HepG2 (cell line): Measurements from ENCODE around the gene PTPA. TPM values are rescaled to one million over a fixed set of nuclear protein-coding genes. Genes with fewer than 3 reads are reported as not detected.

ENCODE experiments used
- KAT8 ChIP-seq: IDR thresholded peaks from 2 replicates; pipeline ENCODE4 v1.6.1; 2016; ENCODE audit warnings: missing genetic modification reagents, missing compliant biosample characterization
- MLLT10 ChIP-seq: sonication (generic); formaldehyde crosslinking; IDR thresholded peaks from 2 replicates; pipeline ENCODE4 v1.4.0; 2020; ENCODE audit warnings: missing genetic modification reagents
- NR2F1 ChIP-seq, 2 experiments: fragments of 450-650 bp in 1 of 2; formaldehyde crosslinking in 1 of 2; IDR thresholded peaks; 2 replicates each; pipeline versions ENCODE4 v1.5.0 to v1.6.1; 2016 to 2020; ENCODE audit warnings: mild to moderate bottlenecking in 1 of 2, missing compliant biosample characterization in 1 of 2, missing genetic modification reagents in 1 of 2, moderate library complexity in 1 of 2
- ZNF121 ChIP-seq: sonication (generic); formaldehyde crosslinking; IDR thresholded peaks from 2 replicates; pipeline ENCODE4 v1.5.0; 2020; ENCODE audit warnings: mild to moderate bottlenecking, missing genetic modification reagents
- ZNF326 ChIP-seq: sonication (generic); formaldehyde crosslinking; IDR thresholded peaks from 2 replicates; pipeline ENCODE4 v1.4.0; 2020; ENCODE audit warnings: missing genetic modification reagents, borderline replicate concordance
- ZNF331 ChIP-seq: sonication (generic); formaldehyde crosslinking; IDR thresholded peaks from 2 replicates; pipeline ENCODE4 v1.4.0; 2020; ENCODE audit warnings: missing genetic modification reagents
- ZNF34 ChIP-seq: sonication (generic); formaldehyde crosslinking; IDR thresholded peaks from 2 replicates; pipeline ENCODE4 v1.4.0; 2020; ENCODE audit warnings: mild to moderate bottlenecking, missing genetic modification reagents, borderline replicate concordance
- ZNF629 ChIP-seq: sonication (generic); formaldehyde crosslinking; conservative IDR thresholded peaks from 2 replicates; pipeline ENCODE4 v1.5.0; 2020; ENCODE audit warnings: missing genetic modification reagents
- ZNF878 ChIP-seq: sonication (generic); formaldehyde crosslinking; IDR thresholded peaks from 2 replicates; pipeline ENCODE4 v1.8.1; 2023; ENCODE audit warnings: mild to moderate bottlenecking, missing genetic modification reagents, moderate library complexity
- ZSCAN31 ChIP-seq: sonication (generic); formaldehyde crosslinking; IDR thresholded peaks from 2 replicates; pipeline ENCODE4 v1.5.0; 2020; ENCODE audit warnings: low read depth, mild to moderate bottlenecking, missing genetic modification reagents
- polyA plus RNA-seq, 8 experiments: library from polyadenylated mRNA; depleted of rRNA in 3 of 8; stranded (reverse) in 7 of 8; unstranded in 1 of 8; fragments of >200 nt; fragmentation: Illumina TruSeq in 4 of 8; extraction: Trizol in 4 of 8; gene quantifications; 2 replicates each; pipeline versions ENCODE4 v1.2.1 to v1.2.3, GENCODE V29; 2011 to 2016; ENCODE audit warnings: low read depth in 4 of 8, missing spikeins in 1 of 8, mixed read lengths in 1 of 8; ENCODE audit not compliant: insufficient read depth in 1 of 8
- total RNA-seq, 5 experiments: library from RNA; depleted of rRNA; stranded (reverse); fragments of >200 nt; fragmentation: Illumina TruSeq; extraction: Trizol; gene quantifications; 2 replicates each; pipeline ENCODE4 v1.2.3, GENCODE V29; 2016; ENCODE audit warnings: low read depth in 1 of 5
- TF ChIP-seq, protein P1 (sequence below): sonication (generic); formaldehyde crosslinking; IDR thresholded peaks from 2 replicates; pipeline ENCODE4 v1.4.0; 2020; ENCODE audit warnings: missing genetic modification reagents
- TF ChIP-seq, protein P2 (sequence below): sonication (generic); formaldehyde crosslinking; conservative IDR thresholded peaks from 2 replicates; pipeline ENCODE4 v1.8.0; 2022; ENCODE audit warnings: missing genetic modification reagents
- TF ChIP-seq, protein P3 (sequence below): sonication (generic); formaldehyde crosslinking; IDR thresholded peaks from 2 replicates; pipeline ENCODE4 v1.5.0; 2020; ENCODE audit warnings: missing genetic modification reagents
- TF ChIP-seq, protein P4 (sequence below): sonication (generic); formaldehyde crosslinking; IDR thresholded peaks from 2 replicates; pipeline ENCODE4 v1.5.0; 2020; ENCODE audit warnings: mild to moderate bottlenecking, missing genetic modification reagents
- TF ChIP-seq, protein P5 (sequence below): sonication (generic); formaldehyde crosslinking; IDR thresholded peaks from 2 replicates; pipeline ENCODE4 v1.5.0; 2020; ENCODE audit warnings: mild to moderate bottlenecking, missing genetic modification reagents

The PTPA gene
- total and polyA plus RNA-seq, 2 of the 13 experiments (the other 11 are each of a cell fraction or from before 2014, with no cell fraction given) = 79.3 to 105 TPM

- TF ChIP-seq ZNF34 (CRISPR knock-in tag) = no peak
- no peak for TF ChIP-seq NR2F1 (CRISPR knock-in tag; IDR thresholded peaks at IDR 0.05)
- TF ChIP-seq, protein P1, sequence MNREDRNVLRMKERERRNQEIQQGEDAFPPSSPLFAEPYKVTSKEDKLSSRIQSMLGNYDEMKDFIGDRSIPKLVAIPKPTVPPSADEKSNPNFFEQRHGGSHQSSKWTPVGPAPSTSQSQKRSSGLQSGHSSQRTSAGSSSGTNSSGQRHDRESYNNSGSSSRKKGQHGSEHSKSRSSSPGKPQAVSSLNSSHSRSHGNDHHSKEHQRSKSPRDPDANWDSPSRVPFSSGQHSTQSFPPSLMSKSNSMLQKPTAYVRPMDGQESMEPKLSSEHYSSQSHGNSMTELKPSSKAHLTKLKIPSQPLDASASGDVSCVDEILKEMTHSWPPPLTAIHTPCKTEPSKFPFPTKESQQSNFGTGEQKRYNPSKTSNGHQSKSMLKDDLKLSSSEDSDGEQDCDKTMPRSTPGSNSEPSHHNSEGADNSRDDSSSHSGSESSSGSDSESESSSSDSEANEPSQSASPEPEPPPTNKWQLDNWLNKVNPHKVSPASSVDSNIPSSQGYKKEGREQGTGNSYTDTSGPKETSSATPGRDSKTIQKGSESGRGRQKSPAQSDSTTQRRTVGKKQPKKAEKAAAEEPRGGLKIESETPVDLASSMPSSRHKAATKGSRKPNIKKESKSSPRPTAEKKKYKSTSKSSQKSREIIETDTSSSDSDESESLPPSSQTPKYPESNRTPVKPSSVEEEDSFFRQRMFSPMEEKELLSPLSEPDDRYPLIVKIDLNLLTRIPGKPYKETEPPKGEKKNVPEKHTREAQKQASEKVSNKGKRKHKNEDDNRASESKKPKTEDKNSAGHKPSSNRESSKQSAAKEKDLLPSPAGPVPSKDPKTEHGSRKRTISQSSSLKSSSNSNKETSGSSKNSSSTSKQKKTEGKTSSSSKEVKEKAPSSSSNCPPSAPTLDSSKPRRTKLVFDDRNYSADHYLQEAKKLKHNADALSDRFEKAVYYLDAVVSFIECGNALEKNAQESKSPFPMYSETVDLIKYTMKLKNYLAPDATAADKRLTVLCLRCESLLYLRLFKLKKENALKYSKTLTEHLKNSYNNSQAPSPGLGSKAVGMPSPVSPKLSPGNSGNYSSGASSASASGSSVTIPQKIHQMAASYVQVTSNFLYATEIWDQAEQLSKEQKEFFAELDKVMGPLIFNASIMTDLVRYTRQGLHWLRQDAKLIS (CRISPR knock-in tag) = no peak
- no peak for TF ChIP-seq ZNF121 (CRISPR knock-in tag)
- no peak for TF ChIP-seq ZNF326 (CRISPR knock-in tag)
- no peak for TF ChIP-seq MLLT10 (CRISPR knock-in tag)
- TF ChIP-seq ZNF331 = no peak; the same call in 1 of the 2 replicates
- TF ChIP-seq, protein P2, sequence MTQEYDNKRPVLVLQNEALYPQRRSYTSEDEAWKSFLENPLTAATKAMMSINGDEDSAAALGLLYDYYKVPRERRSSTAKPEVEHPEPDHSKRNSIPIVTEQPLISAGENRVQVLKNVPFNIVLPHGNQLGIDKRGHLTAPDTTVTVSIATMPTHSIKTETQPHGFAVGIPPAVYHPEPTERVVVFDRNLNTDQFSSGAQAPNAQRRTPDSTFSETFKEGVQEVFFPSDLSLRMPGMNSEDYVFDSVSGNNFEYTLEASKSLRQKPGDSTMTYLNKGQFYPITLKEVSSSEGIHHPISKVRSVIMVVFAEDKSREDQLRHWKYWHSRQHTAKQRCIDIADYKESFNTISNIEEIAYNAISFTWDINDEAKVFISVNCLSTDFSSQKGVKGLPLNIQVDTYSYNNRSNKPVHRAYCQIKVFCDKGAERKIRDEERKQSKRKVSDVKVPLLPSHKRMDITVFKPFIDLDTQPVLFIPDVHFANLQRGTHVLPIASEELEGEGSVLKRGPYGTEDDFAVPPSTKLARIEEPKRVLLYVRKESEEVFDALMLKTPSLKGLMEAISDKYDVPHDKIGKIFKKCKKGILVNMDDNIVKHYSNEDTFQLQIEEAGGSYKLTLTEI (CRISPR knock-in tag) = no peak
- TF ChIP-seq, protein P3, sequence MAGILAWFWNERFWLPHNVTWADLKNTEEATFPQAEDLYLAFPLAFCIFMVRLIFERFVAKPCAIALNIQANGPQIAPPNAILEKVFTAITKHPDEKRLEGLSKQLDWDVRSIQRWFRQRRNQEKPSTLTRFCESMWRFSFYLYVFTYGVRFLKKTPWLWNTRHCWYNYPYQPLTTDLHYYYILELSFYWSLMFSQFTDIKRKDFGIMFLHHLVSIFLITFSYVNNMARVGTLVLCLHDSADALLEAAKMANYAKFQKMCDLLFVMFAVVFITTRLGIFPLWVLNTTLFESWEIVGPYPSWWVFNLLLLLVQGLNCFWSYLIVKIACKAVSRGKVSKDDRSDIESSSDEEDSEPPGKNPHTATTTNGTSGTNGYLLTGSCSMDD (CRISPR knock-in tag) = no peak
- TF ChIP-seq, protein P4, sequence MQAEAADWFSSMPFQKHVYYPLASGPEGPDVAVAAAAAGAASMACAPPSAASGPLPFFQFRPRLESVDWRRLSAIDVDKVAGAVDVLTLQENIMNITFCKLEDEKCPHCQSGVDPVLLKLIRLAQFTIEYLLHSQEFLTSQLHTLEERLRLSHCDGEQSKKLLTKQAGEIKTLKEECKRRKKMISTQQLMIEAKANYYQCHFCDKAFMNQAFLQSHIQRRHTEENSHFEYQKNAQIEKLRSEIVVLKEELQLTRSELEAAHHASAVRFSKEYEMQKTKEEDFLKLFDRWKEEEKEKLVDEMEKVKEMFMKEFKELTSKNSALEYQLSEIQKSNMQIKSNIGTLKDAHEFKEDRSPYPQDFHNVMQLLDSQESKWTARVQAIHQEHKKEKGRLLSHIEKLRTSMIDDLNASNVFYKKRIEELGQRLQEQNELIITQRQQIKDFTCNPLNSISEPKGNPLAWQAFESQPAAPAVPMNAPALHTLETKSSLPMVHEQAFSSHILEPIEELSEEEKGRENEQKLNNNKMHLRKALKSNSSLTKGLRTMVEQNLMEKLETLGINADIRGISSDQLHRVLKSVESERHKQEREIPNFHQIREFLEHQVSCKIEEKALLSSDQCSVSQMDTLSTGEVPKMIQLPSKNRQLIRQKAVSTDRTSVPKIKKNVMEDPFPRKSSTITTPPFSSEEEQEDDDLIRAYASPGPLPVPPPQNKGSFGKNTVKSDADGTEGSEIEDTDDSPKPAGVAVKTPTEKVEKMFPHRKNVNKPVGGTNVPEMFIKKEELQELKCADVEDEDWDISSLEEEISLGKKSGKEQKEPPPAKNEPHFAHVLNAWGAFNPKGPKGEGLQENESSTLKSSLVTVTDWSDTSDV (CRISPR knock-in tag) = no peak
- no peak for TF ChIP-seq ZNF878 (CRISPR knock-in tag)
- TF ChIP-seq ZSCAN31 (CRISPR knock-in tag) = 0 out of 2 replicates have a peak, but pooled peaks have one; percentile 54
- TF ChIP-seq KAT8 (CRISPR knock-in tag) = peak; percentile 55
- TF ChIP-seq ZNF629 (CRISPR knock-in tag) = no peak
- TF ChIP-seq, protein P5, sequence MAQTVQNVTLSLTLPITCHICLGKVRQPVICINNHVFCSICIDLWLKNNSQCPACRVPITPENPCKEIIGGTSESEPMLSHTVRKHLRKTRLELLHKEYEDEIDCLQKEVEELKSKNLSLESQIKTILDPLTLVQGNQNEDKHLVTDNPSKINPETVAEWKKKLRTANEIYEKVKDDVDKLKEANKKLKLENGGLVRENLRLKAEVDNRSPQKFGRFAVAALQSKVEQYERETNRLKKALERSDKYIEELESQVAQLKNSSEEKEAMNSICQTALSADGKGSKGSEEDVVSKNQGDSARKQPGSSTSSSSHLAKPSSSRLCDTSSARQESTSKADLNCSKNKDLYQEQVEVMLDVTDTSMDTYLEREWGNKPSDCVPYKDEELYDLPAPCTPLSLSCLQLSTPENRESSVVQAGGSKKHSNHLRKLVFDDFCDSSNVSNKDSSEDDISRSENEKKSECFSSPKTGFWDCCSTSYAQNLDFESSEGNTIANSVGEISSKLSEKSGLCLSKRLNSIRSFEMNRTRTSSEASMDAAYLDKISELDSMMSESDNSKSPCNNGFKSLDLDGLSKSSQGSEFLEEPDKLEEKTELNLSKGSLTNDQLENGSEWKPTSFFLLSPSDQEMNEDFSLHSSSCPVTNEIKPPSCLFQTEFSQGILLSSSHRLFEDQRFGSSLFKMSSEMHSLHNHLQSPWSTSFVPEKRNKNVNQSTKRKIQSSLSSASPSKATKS (CRISPR knock-in tag) = no peak
These were observed 63.0 kb downstream of the PTPA start (continued) for GRCh38 chr9:129174102-129174723.
